HG03378 (cell line): ENCODE measurements around the gene SPATA6L.

ENCODE experiments used
- ATAC-seq: cut with Tn5 transposase; IDR thresholded peaks from one replicate; pipeline ENCODE4 v1.9.1; 2021; ENCODE audit warnings: mild to moderate bottlenecking, moderate library complexity; ENCODE audit not compliant: unreplicated experiment

Gene SPATA6L, protein sequence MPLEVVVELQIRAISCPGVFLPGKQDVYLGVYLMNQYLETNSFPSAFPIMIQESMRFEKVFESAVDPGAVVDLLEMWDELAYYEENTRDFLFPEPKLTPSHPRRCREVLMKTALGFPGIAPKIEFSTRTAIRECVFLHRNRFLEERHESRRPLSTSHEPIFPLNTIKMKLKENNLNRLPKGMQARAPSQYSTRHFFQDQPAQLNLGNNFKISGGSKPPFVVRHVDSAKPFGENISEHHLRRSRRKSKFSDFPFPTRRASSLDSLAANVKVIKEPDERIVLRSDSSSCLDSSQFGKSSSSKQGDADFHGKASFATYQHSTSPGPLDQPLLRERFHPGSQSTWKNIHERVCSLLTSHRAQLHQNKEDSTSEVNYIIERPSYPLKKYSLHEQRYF

GRCh38 chr9:4666042-4666699 lies at the start of gene SPATA6L:
SPATA6L (minus strand) TSS chr9:4666480; CDS start chr9:4666250, 230 bp downstream.
- no peak for ATAC-seq

GRCh38 chr9:4714266-4715016 lies 48.2 kb upstream of the SPATA6L start:
- ATAC-seq = no peak

DNA sequence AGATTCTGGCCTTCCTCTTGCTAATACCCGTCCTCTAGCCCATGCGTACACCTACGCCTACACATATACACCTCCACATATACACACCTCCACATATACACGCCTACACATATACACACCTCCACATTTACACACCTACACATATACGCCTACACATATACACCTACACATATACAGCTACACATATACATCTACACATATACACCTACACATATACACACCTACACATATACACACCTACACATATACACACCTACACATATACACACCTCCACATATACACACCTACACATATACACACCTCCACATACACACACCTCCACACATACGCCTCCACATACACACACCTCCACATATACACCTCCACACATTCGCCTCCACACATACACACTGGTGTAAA lies 47.6 kb upstream of the SPATA6L start:
- ATAC-seq = no peak

DNA sequence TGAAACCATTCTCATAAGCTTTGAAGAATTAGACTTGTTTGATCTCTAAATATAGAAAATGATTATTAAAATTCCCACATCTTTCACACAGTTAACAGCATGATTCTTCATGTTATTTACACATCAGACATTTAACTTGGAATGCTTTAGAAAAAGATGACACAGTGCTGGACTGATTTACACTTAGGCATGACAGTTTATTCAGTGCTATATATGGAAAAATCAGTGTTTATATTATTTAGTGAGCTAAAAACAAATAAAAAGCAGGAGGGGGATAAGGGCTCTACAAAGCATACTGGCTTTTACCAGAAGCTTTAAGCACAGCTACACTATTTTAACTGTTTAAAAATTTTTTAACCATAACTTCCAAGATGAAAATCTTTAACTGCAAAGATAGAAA lies 43.1 kb upstream of the SPATA6L start:
- ATAC-seq = no peak

DNA sequence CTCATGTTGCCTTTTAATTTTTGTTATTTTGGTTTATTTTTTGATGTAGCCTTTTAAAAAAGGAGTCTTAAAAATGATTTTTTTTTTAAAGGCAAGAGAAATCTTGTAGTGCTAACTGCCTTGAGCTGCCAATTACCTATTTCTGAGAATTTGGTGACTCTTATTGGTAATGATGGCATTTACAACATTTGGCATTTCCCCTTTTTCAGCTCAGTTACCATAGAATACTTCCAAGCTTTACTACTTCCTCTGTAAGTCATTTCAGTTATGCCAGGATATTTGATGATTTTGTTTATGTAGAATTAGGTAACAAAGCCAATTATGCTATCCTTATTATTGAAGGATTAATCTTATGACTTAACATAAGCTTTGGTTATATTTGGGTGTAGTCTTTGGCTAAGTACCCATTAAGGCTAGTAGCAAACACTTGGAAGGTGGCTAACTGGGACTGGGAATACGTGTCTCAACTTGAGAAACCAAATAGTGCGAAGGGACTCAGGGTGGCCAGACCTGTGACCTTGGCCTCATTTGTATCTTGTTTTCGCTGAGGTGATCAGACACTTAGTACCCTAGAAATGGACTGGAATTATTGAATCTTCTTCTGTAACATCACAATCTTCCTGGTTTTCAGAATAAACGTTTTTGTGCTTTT lies 40.8 kb upstream of the SPATA6L start:
- ATAC-seq = no peak

DNA sequence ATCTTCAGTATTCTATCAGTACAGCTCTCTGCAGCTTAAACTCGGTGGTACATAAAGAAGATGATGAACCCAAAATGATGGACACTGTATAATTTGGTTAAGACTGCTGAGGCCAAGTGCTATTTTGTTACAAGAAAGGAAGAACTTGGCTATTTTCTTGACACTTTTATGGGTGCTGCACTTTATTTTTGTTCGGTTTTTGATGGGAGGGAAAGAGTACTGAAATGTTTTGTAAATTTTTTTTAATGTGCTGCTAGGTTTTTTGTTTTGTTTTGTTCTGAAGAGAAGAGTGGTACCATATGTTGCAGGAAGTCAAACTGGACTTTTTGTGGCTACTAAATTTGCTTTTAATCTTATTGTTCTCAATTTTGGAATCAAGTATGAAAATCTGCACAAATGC lies 39.7 kb upstream of the SPATA6L start:
- no peak for ATAC-seq

DNA sequence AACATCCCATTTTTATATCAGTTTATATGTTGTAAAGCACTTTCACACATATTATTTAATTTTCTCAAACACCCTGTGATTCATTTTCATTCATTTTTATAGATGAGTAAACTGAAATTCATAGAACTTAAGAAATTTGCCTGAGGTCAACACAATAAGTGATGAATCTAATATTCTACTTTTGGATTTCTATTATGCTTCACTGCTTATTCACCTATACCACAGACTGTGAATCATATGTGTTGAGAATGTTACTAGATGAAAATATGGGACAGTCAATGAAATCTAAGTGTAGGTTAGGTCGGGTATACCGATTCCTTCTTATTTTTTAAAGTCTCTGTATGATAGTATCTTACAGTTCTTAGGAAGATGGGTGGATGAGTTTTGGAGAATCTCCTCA lies 37.8 kb upstream of the SPATA6L start:
- no peak for ATAC-seq

DNA sequence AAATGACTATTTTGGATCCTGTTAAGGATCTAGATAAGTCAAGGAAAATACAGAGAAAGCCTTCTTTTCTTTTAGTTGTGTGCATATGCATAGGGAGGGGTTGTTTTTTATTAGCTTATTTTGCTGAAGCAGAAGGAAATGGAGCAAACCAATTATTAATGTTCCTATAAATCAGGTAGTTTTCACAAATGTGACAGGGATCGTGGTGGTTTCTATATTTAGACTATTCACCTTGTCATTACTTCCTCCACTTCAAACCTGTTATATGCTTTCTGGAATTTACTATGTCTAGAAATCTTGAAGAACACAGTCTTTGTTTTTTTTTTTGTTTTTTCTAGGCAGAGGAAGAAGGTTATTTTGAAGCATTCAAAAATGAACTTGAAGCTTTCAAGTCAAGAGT lies 35.2 kb upstream of the SPATA6L start:
- ATAC-seq = no peak

- no peak for ATAC-seq
Measured at GRCh38 chr9:4700932-4701331, 34.7 kb upstream of the SPATA6L start.

DNA sequence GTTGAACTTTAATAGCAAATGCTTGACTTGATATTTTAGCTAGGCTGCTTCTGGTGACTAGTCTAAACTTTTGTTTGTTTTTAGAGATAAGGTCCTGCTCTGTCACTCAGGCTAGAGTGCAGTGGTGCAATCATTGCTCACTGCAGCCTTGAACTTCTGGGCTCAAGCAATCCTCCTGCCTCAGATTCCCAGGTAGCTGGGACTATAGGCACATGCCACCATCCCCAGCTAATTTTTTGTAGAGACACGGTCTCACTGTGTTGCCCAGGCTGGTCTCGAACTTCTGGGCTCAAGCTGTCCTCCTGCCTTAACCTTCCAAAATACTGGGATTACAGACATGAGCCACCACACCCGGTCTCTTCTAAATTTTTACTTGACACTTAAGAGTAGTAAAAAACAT lies 33.8 kb upstream of the SPATA6L start:
- no peak for ATAC-seq

- no peak for ATAC-seq
Measured at GRCh38 chr9:4691795-4692194, 25.5 kb upstream of the SPATA6L start.

DNA sequence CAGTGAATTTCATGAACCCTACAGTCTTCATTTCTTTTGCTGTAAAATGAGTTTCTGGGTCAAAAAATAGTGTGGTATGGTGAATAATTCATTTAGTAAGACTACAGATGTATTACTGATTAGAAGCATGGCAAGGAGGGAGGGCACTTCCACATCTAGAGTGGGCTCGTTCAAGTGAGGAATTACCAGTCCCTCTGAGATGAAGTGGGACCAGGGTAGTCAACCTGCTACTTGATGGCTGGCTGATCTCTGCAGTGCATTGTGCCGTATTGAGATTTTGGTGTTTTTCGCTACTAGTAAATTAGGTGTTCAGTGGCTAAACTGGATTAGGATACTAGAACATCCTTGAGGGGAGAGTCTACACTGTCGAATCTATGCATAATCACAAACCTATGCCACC lies 23.9 kb upstream of the SPATA6L start:
- peak; percentile 51 for ATAC-seq

GRCh38 chr9:4689687-4690104 lies 23.4 kb upstream of the SPATA6L start:
- peak; percentile 55 for ATAC-seq

GRCh38 chr9:4689021-4689420 lies 22.7 kb upstream of the SPATA6L start:
- no peak for ATAC-seq

GRCh38 chr9:4686584-4686983 lies 20.3 kb upstream of the SPATA6L start:
- ATAC-seq = no peak

- ATAC-seq = no peak
Measured at GRCh38 chr9:4686112-4686511, 19.8 kb upstream of the SPATA6L start.

DNA sequence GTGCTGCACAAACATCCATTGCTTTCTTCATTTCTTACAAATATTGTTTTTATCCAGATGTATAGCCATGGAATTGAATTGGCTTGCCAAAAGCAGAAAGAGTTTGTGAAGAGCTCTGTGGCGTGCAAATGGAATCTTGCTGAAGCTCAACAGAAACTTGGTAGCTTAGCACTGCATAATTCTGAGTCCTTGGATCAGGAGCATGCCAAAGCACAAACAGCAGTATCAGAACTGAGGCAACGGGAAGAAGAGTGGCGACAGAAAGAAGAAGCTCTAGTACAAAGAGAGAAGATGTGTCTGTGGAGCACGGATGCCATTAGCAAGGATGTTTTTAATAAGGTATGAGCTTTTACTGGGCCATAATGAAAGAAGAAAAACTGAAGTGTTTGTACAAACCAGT lies 18.5 kb upstream of the SPATA6L start:
- no peak for ATAC-seq

- ATAC-seq = no peak
Measured at GRCh38 chr9:4680750-4681149, 14.5 kb upstream of the SPATA6L start.

DNA sequence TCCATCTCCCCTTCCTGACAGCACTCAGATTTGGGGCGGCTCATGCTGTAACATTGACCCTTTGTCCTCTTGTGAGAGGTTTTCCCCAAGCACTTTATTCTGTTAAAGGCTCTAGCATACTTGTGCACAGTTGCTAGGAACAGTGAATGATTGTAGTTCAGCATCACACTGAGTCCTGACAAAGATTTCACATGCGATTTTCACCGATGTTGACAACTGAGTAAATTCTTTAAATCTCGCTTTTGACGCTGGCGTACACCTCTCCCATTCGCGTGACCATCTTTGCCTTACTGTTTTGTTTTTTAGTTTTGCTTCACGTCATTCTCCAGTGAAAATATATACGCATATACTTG lies 13.9 kb upstream of the SPATA6L start:
- ATAC-seq = peak; percentile 1

DNA sequence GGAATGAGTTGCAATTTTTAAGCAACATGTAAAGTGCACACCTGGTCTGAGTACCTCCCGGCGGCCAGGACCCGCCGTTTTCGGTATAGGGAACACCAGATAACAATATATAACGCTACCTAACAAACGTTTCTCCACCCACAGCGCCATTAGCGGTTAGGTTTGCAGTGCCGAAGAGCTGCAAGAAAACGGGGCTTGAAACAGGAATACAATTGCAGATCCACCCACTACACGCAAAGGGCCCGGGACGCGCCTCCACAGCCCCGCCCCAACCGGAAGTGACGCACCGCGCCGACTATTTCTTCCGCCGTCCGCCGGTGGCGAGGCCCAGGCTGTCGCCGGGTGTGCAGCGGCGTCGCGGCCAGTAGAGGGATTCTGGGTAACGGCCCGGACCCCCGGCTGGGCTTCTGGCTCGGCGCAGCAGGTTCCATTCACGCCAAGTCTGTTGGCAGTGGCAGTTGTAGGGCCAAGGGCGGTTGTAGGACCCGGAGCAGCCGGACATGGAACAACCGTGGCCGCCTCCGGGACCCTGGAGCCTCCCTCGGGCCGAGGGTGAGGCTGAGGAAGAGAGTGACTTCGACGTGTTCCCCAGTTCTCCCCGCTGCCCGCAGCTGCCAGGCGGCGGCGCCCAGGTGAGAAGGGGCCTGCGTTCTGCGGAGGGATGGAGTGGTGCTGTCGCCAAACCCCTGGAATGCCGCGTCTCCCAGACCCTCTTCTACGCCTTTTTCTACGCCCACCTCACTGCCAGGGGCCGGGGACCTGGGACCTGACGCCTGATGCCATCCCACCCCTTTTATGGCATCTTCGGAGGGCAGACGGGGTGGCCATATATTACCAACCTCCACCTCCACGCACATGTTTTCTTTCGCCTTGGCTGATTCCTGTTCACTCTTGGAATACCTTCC lies 13.2 kb upstream of the SPATA6L start, which contains the start of gene CDC37L1:
Gene CDC37L1 (plus strand): TSS at position 302 of the 905 bp plus-strand sequence. CDS start 199 bp downstream, at position 501.
- ATAC-seq = peak; percentile 91
